GM12873 (cell line): ENCODE results near the gene PEAR1.
A peak's percentile ranks its signal among the peaks of the same experiment; 100 is the strongest.

ENCODE experiments used
- TF ChIP-seq, protein P1 (sequence below): IDR thresholded peaks from 2 replicates; pipeline ENCODE4 v1.5.1; 2012; ENCODE audit warnings: low read depth, mild to moderate bottlenecking, moderate library complexity, low read length, control low read depth; ENCODE audit not compliant: insufficient read depth; ENCODE audit errors: missing control alignments

The PEAR1 gene

DNA sequence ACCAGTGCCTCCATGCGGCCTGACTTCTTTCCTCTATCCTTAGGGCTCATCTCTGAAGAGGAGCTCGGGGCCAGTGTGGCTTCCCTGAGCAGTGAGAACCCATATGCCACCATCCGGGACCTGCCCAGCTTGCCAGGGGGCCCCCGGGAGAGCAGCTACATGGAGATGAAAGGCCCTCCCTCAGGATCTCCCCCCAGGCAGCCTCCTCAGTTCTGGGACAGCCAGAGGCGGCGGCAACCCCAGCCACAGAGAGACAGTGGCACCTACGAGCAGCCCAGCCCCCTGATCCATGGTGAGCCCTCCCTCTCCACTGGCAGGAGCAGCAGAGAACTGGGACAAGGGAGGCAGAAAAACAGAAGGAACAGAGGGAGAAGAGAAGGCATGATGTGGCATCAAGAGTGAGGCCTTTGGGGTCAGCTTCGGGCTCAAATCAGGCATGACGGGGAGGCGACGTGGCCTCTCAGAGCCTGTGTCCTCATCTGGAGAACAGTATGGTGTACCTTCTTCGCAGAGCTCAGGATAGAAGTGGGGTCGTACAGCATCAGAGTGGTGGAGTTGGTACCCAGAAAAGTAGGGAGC lies 20.4 kb downstream of the PEAR1 start:
- TF ChIP-seq, protein P1, sequence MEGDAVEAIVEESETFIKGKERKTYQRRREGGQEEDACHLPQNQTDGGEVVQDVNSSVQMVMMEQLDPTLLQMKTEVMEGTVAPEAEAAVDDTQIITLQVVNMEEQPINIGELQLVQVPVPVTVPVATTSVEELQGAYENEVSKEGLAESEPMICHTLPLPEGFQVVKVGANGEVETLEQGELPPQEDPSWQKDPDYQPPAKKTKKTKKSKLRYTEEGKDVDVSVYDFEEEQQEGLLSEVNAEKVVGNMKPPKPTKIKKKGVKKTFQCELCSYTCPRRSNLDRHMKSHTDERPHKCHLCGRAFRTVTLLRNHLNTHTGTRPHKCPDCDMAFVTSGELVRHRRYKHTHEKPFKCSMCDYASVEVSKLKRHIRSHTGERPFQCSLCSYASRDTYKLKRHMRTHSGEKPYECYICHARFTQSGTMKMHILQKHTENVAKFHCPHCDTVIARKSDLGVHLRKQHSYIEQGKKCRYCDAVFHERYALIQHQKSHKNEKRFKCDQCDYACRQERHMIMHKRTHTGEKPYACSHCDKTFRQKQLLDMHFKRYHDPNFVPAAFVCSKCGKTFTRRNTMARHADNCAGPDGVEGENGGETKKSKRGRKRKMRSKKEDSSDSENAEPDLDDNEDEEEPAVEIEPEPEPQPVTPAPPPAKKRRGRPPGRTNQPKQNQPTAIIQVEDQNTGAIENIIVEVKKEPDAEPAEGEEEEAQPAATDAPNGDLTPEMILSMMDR, result no peak

DNA sequence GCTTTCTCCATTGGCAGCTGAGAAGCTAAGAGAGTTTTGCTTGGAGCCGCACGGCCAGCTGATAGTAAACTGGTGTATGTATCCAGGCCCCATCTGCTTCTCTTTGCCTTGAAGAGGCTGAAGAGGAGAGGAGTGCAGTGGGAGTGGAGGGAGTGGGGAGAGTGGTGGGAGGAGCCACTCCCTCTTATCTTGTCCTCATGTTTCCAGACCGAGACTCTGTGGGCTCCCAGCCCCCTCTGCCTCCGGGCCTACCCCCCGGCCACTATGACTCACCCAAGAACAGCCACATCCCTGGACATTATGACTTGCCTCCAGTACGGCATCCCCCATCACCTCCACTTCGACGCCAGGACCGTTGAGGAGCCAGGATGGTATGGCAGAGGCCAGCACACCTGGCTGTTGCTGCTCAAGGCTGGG lies 20.9 kb downstream of the PEAR1 start:
- TF ChIP-seq, protein P1, result no peak

DNA sequence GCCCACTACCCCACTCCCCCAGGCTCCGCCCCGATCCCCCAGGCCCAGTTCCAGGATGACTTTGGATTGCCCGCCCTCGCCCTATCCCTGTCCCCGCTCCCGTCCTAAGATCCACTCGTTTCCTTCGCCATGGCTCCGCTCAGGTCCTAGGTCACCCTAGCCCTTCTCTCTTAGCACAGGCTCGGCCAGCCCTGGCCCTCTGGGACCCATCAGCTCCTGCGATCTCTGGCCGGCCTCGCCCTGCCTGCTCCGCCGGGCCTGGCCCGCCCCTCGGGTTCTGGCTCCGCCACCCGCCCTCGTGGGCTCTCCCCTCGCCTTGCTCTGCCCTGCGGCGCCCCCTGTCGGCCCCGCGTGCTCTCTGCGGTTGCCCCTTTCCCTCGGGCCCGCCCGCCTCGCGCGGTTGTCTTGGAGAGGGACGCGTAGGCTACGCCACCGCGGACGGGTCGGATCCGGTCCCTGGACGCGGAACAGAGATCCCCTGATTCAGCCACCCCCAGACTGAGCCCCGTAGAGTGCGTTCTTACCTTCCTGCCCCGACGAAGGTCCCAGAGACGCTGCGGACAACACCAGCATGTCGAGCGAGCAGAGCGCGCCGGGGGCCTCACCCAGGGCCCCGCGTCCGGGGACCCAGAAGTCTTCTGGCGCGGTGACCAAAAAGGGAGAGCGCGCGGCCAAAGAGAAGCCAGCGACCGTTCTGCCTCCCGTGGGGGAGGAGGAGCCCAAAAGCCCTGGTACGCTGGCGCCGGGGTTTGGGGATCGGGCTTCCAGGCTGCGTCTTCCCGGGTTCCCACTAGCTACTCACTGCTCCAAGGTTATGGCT lies 26.9 kb downstream of the PEAR1 start, which contains the start of gene LRRC71:
Gene LRRC71, plus strand, starts transcription at position 400 of the 820 bp plus-strand sequence. Its CDS starts 172 bp downstream, at position 572.
- TF ChIP-seq, protein P1, result peak; percentile 60

DNA sequence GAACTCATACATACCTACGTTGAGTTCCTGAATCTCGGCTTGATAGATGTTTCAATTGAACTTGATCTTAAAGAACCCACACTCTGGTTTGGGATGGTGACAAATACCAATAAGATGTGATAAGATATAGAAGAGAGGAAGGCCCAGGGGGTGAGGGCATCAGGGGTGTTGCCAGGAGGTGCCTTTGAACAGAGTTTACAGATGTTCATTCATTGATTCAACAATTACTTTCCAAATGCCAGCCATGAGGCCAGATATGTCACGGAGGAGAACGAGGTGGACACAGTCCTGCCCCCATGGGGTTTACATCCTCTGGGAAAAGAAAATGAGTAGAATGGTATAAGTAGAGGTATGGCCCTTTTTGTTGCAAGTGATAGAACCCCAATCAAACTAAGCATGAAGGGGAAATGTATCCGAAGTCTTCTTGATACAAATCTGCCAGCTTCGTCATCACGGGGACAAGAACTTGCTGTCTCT lies 27.6 kb downstream of the PEAR1 start:
- TF ChIP-seq, protein P1, result no peak

DNA sequence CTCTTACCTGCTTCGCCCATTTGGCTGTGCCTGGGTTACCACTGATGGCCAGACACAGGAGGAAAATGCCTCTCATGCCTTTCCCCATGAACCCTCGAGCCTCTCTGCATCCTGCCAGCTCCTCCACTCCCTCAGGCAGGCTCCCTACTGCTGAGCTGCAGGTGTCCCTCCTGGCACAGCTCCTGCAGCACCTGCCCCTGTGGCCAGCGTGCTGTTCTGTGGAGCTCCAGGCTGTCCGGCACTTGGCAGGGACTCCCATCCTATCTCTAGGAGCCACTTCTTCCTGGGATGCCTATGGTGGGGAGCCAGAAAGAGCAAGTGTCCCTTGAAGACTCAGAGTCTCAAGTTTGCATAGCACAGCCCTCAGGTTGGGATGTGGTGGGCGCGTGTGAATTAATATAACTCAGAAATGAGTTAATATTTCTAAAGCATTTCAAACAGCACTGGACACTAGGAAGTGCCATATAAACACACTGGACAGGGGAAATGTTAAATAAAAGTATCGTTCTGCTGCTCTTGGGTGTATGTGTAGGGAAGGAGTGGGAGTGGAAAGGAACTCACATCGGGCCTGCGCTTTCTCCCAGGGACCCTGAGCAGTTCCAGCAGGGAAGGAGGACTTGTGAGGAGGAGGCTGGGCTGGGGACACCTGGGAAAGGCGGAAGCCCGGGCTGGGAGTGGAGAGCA lies 29.6 kb downstream of the PEAR1 start:
- TF ChIP-seq, protein P1, result no peak

DNA sequence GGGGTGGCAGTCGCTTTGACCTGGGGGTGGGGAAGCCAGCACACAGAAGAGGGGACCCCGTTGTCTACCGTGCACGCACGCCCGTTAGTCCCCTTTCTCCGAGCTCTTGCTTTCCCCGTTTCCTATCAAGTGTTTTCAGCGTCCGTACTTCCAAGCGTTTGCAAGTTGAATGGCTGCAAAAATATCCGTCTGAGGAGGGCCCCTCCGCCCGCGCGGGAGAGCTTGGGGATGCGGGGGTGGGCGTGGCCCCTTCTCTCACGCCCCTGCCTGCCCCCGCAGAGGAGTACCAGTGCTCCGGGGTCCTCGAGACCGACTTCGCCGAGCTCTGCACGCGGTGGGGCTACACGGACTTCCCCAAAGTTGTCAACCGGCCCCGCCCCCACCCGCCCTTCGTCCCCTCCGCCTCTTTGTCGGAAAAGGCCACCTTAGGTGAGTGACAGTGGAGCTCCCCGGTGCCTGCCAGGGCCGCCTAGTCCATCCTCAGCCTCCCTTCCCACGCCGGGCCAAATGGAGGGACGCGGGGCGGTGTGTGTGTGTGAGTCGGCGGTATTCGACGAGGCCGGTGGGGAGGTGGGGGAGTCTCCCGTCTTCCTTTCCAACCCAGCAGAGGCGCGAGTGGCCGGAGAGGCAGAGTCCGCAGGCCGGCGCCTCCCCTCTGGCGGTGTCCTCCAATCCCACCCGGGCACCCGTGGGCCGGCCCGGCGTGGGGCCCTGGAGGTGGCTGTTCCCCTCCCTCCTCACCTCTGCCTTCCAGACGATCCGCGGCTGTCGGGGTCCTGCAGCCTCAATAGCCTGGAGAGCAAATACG lies 30.4 kb downstream of the PEAR1 start:
- TF ChIP-seq, protein P1, result no peak
